PC-3 (cell line): ENCODE data around the gene GALNT10. TPM values are rescaled to one million over a fixed set of nuclear protein-coding genes. Genes with fewer than 3 reads are reported as not detected.

ENCODE experiments used
- ATAC-seq: fragments of 200-7000 bp; cut with Tn5 transposase; 2 replicates; pipeline ENCODE4 v1.9.1; 2020; ENCODE audit warnings: mild to moderate bottlenecking, moderate library complexity
- BruUV-seq: library from RNA; stranded (reverse); fragments of 400-500 nt; replicated peaks from 2 replicates; lab custom pipeline; 2021; lab: Mats Ljungman, UMichigan
- CTCF ChIA-PET: fragments of 300-600 bp; sonication (Branson Sonifier 250); formaldehyde crosslinking; loops from one replicate; lab custom pipeline; 2022; ENCODE audit warnings: antibody characterized with exemption; lab: Charles Lee
- POLR2A ChIA-PET: fragments of 300-600 bp; sonication (Branson Sonifier 250); formaldehyde crosslinking; loops from one replicate; lab custom pipeline; 2022; ENCODE audit warnings: antibody characterized with exemption; ENCODE audit not compliant: unreplicated experiment; lab: Charles Lee
- DNase-seq: peaks from one replicate; pipeline ENCODE4 v3.0.0-alpha.2; 2015
- H2AFZ ChIP-seq: fragments of 300-600 bp; sonication (generic); 2 replicates; pipeline ENCODE4 v1.6.0; 2016; ENCODE audit warnings: antibody characterized with exemption, low read length
- H3F3A ChIP-seq: fragments of 300-600 bp; sonication (generic); one replicate; pipeline ENCODE4 v1.6.0; 2017; ENCODE audit warnings: antibody characterized with exemption, low read length, control low read depth, mild to moderate bottlenecking; ENCODE audit not compliant: unreplicated experiment
- H3K27ac ChIP-seq: fragments of 300-600 bp; sonication (generic); 2 replicates; pipeline ENCODE4 v1.5.1; 2016; ENCODE audit warnings: mild to moderate bottlenecking, low read length
- H3K27me3 ChIP-seq: fragments of 300-600 bp; sonication (generic); 2 replicates; pipeline ENCODE4 v1.6.1; 2016; ENCODE audit warnings: low read length, mixed read lengths
- H3K36me3 ChIP-seq: fragments of 300-600 bp; sonication (generic); 2 replicates; pipeline ENCODE4 v1.6.1; 2016; ENCODE audit warnings: low read depth, mixed run types, low read length, mixed read lengths
- H3K4me1 ChIP-seq: fragments of 300-600 bp; sonication (generic); 2 replicates; pipeline ENCODE4 v1.5.1; 2016; ENCODE audit warnings: low read length; ENCODE audit not compliant: insufficient read depth
- H3K4me2 ChIP-seq: fragments of 300-600 bp; sonication (generic); 2 replicates; pipeline ENCODE4 v1.6.0; 2016; ENCODE audit warnings: low read length
- H3K4me3 ChIP-seq: fragments of 300-600 bp; sonication (generic); 2 replicates; pipeline ENCODE4 v1.5.1; 2016; ENCODE audit warnings: mild to moderate bottlenecking, low read length, mixed read lengths
- H3K79me2 ChIP-seq: fragments of 300-600 bp; sonication (generic); 2 replicates; pipeline ENCODE4 v1.6.1; 2017; ENCODE audit warnings: low read length, mixed read lengths
- H3K9ac ChIP-seq: fragments of 300-600 bp; sonication (generic); 2 replicates; pipeline ENCODE4 v1.6.0; 2016; ENCODE audit warnings: mild to moderate bottlenecking, low read length
- H3K9me2 ChIP-seq: fragments of 300-600 bp; sonication (generic); replicated peaks from 2 replicates; pipeline ENCODE4 v1.6.1; 2016; ENCODE audit warnings: mixed run types, low read length, mixed read lengths
- H3K9me3 ChIP-seq: fragments of 300-600 bp; sonication (generic); 2 replicates; pipeline ENCODE4 v1.6.1; 2016; ENCODE audit warnings: low read length, mixed read lengths
- H4K20me1 ChIP-seq: fragments of 300-600 bp; sonication (generic); 2 replicates; pipeline ENCODE4 v1.6.1; 2016; ENCODE audit warnings: low read length, mixed read lengths
- EZH2 ChIP-seq: fragments of 300-600 bp; sonication (generic); IDR thresholded peaks from one replicate; pipeline ENCODE4 v1.6.1; 2017; ENCODE audit warnings: antibody characterized with exemption, mild to moderate bottlenecking, low read length; ENCODE audit not compliant: unreplicated experiment
- EZH2phosphoT487 ChIP-seq: fragments of 300-600 bp; sonication (generic); IDR thresholded peaks from 2 replicates; pipeline ENCODE4 v1.6.1; 2018; ENCODE audit warnings: mild to moderate bottlenecking, antibody characterized with exemption, low read length, borderline replicate concordance
- intact Hi-C: fragments of 100-400 bp; cut with micrococcal nuclease; formaldehyde crosslinking; loops from 2 replicates; pipeline ENCODE4 v1.9.0; 2023
- total RNA-seq: library from RNA; depleted of rRNA; stranded (reverse); fragments of >200 nt; gene quantifications from 2 replicates; pipeline ENCODE4 v1.2.3, GENCODE V29; 2014
- TF ChIP-seq, protein P1 (sequence below): fragments of 300-600 bp; sonication (generic); conservative IDR thresholded peaks from 2 replicates; pipeline ENCODE4 v1.5.1; 2017; ENCODE audit warnings: antibody characterized with exemption, low read depth, mild to moderate bottlenecking, low read length

The GALNT10 gene
- total RNA-seq, 1 experiment from 2014 or later, result 46.2 TPM

DNA sequence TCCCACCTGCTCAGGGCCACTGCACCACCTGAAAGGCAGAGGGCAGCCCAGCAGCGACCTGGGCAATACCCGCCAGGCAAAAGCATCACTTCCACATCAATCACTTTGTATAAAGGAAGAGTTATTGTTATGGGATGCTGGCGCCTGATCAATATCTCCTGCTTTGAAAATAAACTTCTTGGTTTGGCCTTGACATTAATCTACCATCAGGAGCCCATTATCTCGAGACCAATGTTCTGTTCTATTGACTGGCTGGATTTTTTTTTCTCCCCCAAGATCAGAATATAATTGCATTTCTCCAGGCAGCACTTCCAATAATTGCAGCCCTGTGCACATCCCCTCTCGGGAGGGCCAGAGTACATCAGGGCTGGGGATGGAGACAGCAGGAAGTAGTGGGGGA is 210.8 kb downstream of the GALNT10 start:
- H3K4me3 ChIP-seq, result no peak overlapping the region
- POLR2A ChIA-PET, result no interaction called here
- H3K36me3 ChIP-seq, result no peaks in the 10 kb centered on the region
- TF ChIP-seq EZH2 (no peak), EZH2phosphoT487 (no peak)
- TF ChIP-seq, protein P1, sequence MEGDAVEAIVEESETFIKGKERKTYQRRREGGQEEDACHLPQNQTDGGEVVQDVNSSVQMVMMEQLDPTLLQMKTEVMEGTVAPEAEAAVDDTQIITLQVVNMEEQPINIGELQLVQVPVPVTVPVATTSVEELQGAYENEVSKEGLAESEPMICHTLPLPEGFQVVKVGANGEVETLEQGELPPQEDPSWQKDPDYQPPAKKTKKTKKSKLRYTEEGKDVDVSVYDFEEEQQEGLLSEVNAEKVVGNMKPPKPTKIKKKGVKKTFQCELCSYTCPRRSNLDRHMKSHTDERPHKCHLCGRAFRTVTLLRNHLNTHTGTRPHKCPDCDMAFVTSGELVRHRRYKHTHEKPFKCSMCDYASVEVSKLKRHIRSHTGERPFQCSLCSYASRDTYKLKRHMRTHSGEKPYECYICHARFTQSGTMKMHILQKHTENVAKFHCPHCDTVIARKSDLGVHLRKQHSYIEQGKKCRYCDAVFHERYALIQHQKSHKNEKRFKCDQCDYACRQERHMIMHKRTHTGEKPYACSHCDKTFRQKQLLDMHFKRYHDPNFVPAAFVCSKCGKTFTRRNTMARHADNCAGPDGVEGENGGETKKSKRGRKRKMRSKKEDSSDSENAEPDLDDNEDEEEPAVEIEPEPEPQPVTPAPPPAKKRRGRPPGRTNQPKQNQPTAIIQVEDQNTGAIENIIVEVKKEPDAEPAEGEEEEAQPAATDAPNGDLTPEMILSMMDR, result no peak
- DNase-seq (no peak), ATAC-seq (no peak)
- H3K9ac ChIP-seq, result no peak overlapping the region
- CTCF ChIA-PET, result no interaction called here
- peaks cover 16% of the 10 kb centered on the region for H3K4me1 ChIP-seq
- no peaks in the 10 kb centered on the region for H3K9me3 ChIP-seq
- no peaks in the 10 kb centered on the region for H4K20me1 ChIP-seq
- intact Hi-C loops, result loop anchor here (10.0 kb wide), 1 partner anchor 67 kb away; no protein-coding TSS in a partner anchor
- BruUV-seq, result no TSS peak
- no peaks in the 10 kb centered on the region for H3K79me2 ChIP-seq
- no peak overlapping the region for H2AFZ ChIP-seq
- H3F3A ChIP-seq, result no peaks in the 10 kb centered on the region
- H3K27ac ChIP-seq, result no peak overlapping the region
- H3K27me3 ChIP-seq, result no peaks in the 10 kb centered on the region
- H3K9me2 ChIP-seq, result no peaks in the 10 kb centered on the region
- no peak overlapping the region for H3K4me2 ChIP-seq

- intact Hi-C loops, result loop anchor here (10.0 kb wide), 1 partner anchor 67 kb away; no protein-coding TSS in a partner anchor
Observed at GRCh38 chr5:154401931-154402330, 211.4 kb downstream of the GALNT10 start.

DNA sequence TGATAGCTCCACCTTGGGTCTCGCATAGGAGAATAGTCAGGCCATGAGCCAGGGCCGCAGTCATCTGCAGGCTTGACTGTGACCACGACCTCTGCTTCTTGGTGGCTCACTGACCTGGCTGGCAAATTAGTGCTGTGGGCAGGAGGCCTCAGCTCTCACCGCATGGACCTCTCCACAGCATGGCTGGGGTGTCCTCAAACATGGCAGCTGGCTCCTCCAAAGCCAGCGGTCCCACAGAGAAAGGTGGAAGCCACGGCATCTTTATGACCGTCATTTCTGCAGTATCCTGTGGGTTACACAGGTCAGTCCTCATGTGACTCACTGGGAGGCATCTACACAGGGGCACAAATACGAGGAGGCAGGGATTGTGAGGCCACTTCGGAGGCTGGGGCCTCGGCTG is 212.1 kb downstream of the GALNT10 start:
- Histone ChIP-seq H3K27ac (no peak overlapping the region), H3K4me2 (no peak overlapping the region), H3K9me2 (no peaks in the 10 kb centered on the region), H3K79me2 (no peaks in the 10 kb centered on the region), H3K9me3 (no peaks in the 10 kb centered on the region), H3K27me3 (no peaks in the 10 kb centered on the region), H3K36me3 (no peaks in the 10 kb centered on the region), H3F3A (no peaks in the 10 kb centered on the region), H3K9ac (no peak overlapping the region), H4K20me1 (no peaks in the 10 kb centered on the region), H3K4me3 (no peak overlapping the region), H2AFZ (no peak overlapping the region), H3K4me1 (peaks cover 23% of the 10 kb centered on the region)
- TF ChIP-seq EZH2, result no peak
- TF ChIP-seq, protein P1, result no peak
- TF ChIP-seq EZH2phosphoT487, result no peak
- ATAC-seq (no peak), DNase-seq (no peak)
- ChIA-PET CTCF (no interaction called here), POLR2A (no interaction called here)
- intact Hi-C loops, result loop anchor here (10.0 kb wide), 1 partner anchor 68 kb away; no protein-coding TSS in a partner anchor
- BruUV-seq, result no TSS peak

More at GRCh38 chr5:154401931-154402330, 211.4 kb downstream of the GALNT10 start:
- Histone ChIP-seq H3K9me3 (no peaks in the 10 kb centered on the region), H3K4me1 (peaks cover 21% of the 10 kb centered on the region), H3K79me2 (no peaks in the 10 kb centered on the region), H4K20me1 (no peaks in the 10 kb centered on the region), H3F3A (no peaks in the 10 kb centered on the region), H3K27me3 (no peaks in the 10 kb centered on the region), H3K4me3 (no peak overlapping the region), H2AFZ (no peak overlapping the region), H3K36me3 (no peaks in the 10 kb centered on the region), H3K9me2 (no peaks in the 10 kb centered on the region), H3K4me2 (no peak overlapping the region), H3K27ac (no peak overlapping the region), H3K9ac (no peak overlapping the region)
- POLR2A ChIA-PET, result no interaction called here
- BruUV-seq, result no TSS peak
- no peak for TF ChIP-seq EZH2phosphoT487
- no peak for TF ChIP-seq EZH2
- TF ChIP-seq, protein P1, result no peak
- ATAC-seq (no peak), DNase-seq (no peak)
- CTCF ChIA-PET, result no interaction called here
